ENCODE measurements around the gene NDUFS1.
"Not testable (repeated sequence)": the region's sequence is repeated elsewhere in the genome, so short reads cannot be mapped to it uniquely, and the experiment has no call there.

The NDUFS1 gene

DNA sequence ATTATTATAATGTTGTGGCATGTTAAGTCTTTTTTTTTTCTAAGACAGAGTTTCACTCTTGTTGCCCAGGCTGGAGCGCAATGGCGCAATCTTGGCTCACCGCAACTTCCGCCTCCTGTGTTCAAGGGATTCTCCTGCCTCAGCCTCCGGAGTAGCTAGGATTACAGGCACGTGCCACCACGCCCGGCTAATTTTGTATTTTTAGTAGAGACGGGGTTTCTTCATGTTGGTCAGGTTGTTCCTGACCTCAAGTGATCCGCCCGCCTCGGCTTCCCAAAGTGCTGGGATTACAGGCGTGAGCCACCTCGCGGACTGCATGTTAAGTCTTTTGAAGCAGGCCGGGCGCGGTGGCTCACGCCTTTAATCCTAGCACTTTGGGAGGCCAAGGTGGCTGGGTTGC lies 60.4 kb downstream of the NDUFS1 start:
- not testable (repeated sequence) for H3K36me3 Mint-ChIP-seq; DNase-seq; H3K27me3 Mint-ChIP-seq; ATAC-seq (replicated peaks); H3K4me1 Mint-ChIP-seq; H3K4me3 Mint-ChIP-seq; H3K27ac Mint-ChIP-seq; H3K9me3 Mint-ChIP-seq

- Mint-ChIP-seq H3K4me1 (no peaks in the 10 kb centered on the region), H3K4me3 (no peak overlapping the region), H3K9me3 (no peaks in the 10 kb centered on the region), H3K27ac (no peak overlapping the region), H3K36me3 (peaks cover 0 to 3% of the 10 kb centered on the region in 2 donors), H3K27me3 (no peaks in the 10 kb centered on the region)
- no peak for ATAC-seq (replicated peaks)
- no peak for DNase-seq
Measured at GRCh38 chr2:206098471-206098870, 60.8 kb downstream of the NDUFS1 start.

GRCh38 chr2:206096876-206097275 lies 62.4 kb downstream of the NDUFS1 start:
- DNase-seq (no peak), ATAC-seq (replicated peaks) (peak in 1 of 2 donors; percentile 33)
- Mint-ChIP-seq H3K27ac (no peak overlapping the region), H3K36me3 (peaks cover 2 to 3% of the 10 kb centered on the region in 2 donors), H3K4me1 (peaks cover 0 to 7% of the 10 kb centered on the region in 2 donors), H3K9me3 (no peaks in the 10 kb centered on the region), H3K4me3 (no peak overlapping the region), H3K27me3 (no peaks in the 10 kb centered on the region)

DNA sequence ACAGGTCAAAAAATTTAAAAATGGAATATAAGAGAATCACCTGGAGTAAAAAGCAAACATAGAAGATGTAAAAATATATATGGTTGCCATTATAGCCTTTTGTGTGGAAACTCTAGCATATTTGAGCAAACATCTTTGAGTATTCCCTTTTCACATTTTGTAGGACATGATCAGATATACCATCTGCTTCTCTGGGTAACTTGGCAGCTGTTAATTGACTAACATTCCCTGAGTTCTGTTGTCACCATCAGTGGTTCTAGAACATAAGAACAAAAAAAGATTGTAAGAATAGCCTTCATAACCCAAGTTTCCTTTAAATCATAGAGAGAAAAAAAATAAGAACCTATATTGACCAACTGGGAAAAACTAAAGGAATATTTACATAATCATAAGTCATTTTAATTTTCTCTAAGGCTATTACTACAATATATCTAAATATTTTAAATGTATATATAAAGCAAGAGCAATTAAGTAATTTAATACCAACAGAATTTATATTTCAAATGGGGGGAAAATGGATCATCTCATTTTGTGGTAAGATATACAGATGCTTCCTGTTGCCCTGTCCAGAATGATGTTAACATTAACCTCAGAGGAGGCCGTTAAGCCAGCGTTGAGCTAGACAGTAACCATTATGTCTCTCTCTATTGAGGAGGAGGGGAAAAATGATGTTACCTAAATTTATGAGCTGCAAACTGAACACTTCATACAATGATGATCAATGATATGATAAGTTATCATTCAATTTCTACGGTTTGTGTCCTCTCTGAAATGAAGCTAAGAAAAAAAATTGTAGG lies 63.5 kb downstream of the NDUFS1 start:
- peaks cover 2 to 3% of the 10 kb centered on the region in 2 donors for H3K36me3 Mint-ChIP-seq
- ATAC-seq (replicated peaks) (no peak), DNase-seq (no peak)
- H3K4me3 Mint-ChIP-seq: no peak overlapping the region
- H3K9me3 Mint-ChIP-seq: no peaks in the 10 kb centered on the region
- no peaks in the 10 kb centered on the region for H3K27me3 Mint-ChIP-seq
- no peak overlapping the region for H3K27ac Mint-ChIP-seq
- peaks cover 0 to 10% of the 10 kb centered on the region in 2 donors for H3K4me1 Mint-ChIP-seq

GRCh38 chr2:206092297-206092696 lies 66.9 kb downstream of the NDUFS1 start:
- H3K27ac Mint-ChIP-seq: no peak overlapping the region
- no peak overlapping the region for H3K4me3 Mint-ChIP-seq
- no peaks in the 10 kb centered on the region for H3K27me3 Mint-ChIP-seq
- DNase-seq (no peak), ATAC-seq (replicated peaks) (no peak)
- peaks cover 0 to 5% of the 10 kb centered on the region in 2 donors for H3K36me3 Mint-ChIP-seq
- no peaks in the 10 kb centered on the region for H3K9me3 Mint-ChIP-seq
- H3K4me1 Mint-ChIP-seq: peaks cover 0 to 10% of the 10 kb centered on the region in 2 donors

GRCh38 chr2:206088248-206088647 lies 71.0 kb downstream of the NDUFS1 start:
- Mint-ChIP-seq H3K9me3 (no peaks in the 10 kb centered on the region), H3K36me3 (peaks cover 9 to 11% of the 10 kb centered on the region in 2 donors), H3K4me3 (no peak overlapping the region), H3K4me1 (peaks cover 13 to 31% of the 10 kb centered on the region in 2 donors), H3K27ac (no peak overlapping the region), H3K27me3 (no peaks in the 10 kb centered on the region)
- ATAC-seq (replicated peaks) (no peak), DNase-seq (no peak)

DNA sequence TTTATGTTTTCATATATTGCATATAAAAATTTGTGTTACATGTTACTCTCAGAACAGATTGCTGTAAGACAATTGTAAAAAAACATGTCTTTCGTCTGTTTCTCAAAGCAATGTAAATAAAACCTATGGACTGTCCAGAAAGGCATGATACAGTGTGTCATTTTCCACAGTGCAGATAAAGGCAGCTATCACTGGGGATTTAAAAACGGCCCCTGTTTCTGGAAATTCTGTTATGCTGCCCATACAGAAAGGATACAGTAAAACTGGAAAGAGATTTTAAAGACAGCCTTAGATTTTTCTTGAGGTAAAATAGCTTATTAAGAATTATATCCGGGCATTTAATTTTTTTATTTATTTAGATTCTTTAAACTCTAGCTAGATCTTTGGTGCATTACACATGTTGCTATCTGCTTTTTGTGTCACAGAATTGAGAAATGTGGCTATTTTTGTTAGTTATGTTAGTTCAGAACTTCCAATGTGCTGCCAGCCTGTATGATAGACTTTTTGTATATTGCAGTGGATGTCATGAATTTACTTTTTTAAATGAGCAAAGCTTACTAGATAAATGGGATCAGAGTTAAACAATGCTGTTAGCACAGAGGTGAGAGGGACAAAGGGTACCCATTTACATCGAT lies 72.4 kb downstream of the NDUFS1 start:
- peak overlapping the region; percentile 93 for H3K27ac Mint-ChIP-seq
- no peaks in the 10 kb centered on the region for H3K27me3 Mint-ChIP-seq
- peaks cover 9% of the 10 kb centered on the region in 2 donors for H3K36me3 Mint-ChIP-seq
- H3K4me1 Mint-ChIP-seq: peaks cover 15 to 27% of the 10 kb centered on the region in 2 donors
- no peaks in the 10 kb centered on the region for H3K9me3 Mint-ChIP-seq
- no peak for DNase-seq
- ATAC-seq (replicated peaks): no peak
- peak overlapping the region; percentile 85 to 100 for H3K4me3 Mint-ChIP-seq

GRCh38 chr2:206085742-206086445 lies 73.3 kb downstream of the NDUFS1 start, which contains the start of gene INO80D:
INO80D (minus strand) TSS chr2:206086174; CDS start chr2:206063016, 23,158 bp downstream.
- ATAC-seq (replicated peaks): peak; percentile 93 to 95
- H3K36me3 Mint-ChIP-seq: peaks cover 9% of the 10 kb centered on the region in 2 donors
- peak within 1 kb of the TSS; percentile 100 for H3K4me3 Mint-ChIP-seq

GRCh38 chr2:206084870-206085741 lies 74.1 kb downstream of the NDUFS1 start:
- Mint-ChIP-seq H3K9me3 (no peaks in the 10 kb centered on the region), H3K4me3 (peak overlapping the region; percentile 100), H3K36me3 (peaks cover 7 to 9% of the 10 kb centered on the region in 2 donors), H3K27me3 (no peaks in the 10 kb centered on the region), H3K27ac (peak overlapping the region; percentile 100), H3K4me1 (peaks cover 16 to 37% of the 10 kb centered on the region in 2 donors)
- DNase-seq (peak; percentile 34), ATAC-seq (replicated peaks) (peak; percentile 42 to 51)

More at GRCh38 chr2:206085742-206086445, 73.3 kb downstream of the NDUFS1 start, which contains the start of gene INO80D:
- Mint-ChIP-seq H3K4me1 (peaks cover 15 to 33% of the 10 kb centered on the region in 2 donors), H3K27ac (peak within 1 kb of the TSS; percentile 100), H3K27me3 (no peaks in the 10 kb centered on the region), H3K9me3 (no peaks in the 10 kb centered on the region)
- peak; percentile 82 for DNase-seq

DNA sequence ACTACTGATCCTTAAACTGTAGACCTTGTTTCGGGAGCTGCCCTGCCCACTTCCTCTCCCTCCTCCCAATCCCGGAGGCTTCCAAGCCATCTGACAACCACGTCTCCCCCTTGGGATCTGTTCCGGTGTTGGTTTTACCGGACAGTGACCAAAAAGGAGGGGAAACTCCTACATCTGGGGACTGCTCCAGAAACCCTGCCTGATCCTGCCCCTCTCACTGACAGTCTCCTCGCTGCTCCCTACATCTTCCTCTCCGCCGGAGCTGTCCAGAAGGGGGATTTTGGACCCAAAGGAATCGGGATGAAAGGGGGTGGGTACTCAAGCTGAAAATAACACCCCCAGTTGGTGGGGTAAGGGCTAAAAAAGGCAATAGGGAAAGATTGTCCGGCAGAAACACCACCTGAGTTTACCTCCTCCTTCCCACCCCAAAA lies 74.8 kb downstream of the NDUFS1 start:
- Mint-ChIP-seq H3K36me3 (peaks cover 7 to 12% of the 10 kb centered on the region in 2 donors), H3K27me3 (no peaks in the 10 kb centered on the region), H3K9me3 (no peaks in the 10 kb centered on the region), H3K27ac (peak overlapping the region; percentile 92), H3K4me1 (peaks cover 22 to 43% of the 10 kb centered on the region in 2 donors), H3K4me3 (peak overlapping the region; percentile 90 to 96)
- DNase-seq (no peak), ATAC-seq (replicated peaks) (no peak)

DNA sequence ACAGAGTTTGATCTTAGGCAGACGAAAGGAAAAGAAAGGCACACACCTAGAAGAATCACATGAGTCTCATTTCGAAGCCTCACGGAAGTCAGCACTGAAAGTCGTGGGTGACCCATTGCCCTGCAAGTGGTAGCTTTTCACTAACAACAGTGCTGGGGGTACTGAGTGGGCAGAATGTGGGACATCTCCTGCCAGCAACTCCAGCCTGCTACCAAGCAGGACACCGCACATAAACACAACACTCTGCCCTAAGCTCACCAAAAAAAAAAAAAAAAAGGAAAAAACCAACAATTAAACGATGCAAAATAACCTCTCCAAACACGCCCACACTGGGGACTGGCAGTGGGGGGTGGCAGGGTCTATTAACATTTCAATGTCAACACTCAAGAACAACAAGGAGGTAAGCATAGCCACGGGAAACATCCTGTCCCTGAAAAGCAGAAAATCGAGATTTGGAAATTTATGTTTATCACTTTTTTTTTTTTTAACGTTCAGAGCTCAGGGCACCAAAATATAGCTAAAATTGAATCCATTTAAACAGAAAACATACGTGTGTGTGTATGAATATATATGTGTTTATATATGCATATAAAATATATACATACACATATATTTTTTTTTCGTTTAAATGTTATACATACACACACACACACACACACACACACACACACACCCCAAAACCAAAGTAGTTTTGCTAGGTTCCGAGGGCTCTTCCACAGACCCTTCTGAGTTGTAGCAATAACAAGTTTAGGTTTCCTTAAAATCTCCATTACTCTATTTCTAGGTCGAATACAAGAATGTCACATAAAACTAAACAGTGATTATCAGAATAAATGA lies 75.4 kb downstream of the NDUFS1 start:
- Mint-ChIP-seq H3K36me3 (peaks cover 7 to 14% of the 10 kb centered on the region in 2 donors), H3K27ac (peak overlapping the region; percentile 92), H3K27me3 (no peaks in the 10 kb centered on the region), H3K9me3 (no peaks in the 10 kb centered on the region), H3K4me1 (peaks cover 24 to 47% of the 10 kb centered on the region in 2 donors), H3K4me3 (peak overlapping the region; percentile 90 to 96)
- ATAC-seq (replicated peaks): no peak
- no peak for DNase-seq

GRCh38 chr2:206082298-206082843 lies 76.9 kb downstream of the NDUFS1 start:
- no peaks in the 10 kb centered on the region for H3K9me3 Mint-ChIP-seq
- H3K4me3 Mint-ChIP-seq: no peak overlapping the region
- H3K36me3 Mint-ChIP-seq: peaks cover 7 to 14% of the 10 kb centered on the region in 2 donors
- no peaks in the 10 kb centered on the region for H3K27me3 Mint-ChIP-seq
- ATAC-seq (replicated peaks) (no peak), DNase-seq (no peak)
- no peak overlapping the region for H3K27ac Mint-ChIP-seq
- H3K4me1 Mint-ChIP-seq: peaks cover 28 to 52% of the 10 kb centered on the region in 2 donors

All from stimulated activated naive B cell treated with anti-CD40 and anti-IgM and Interleukin-4, amounts not matched to agents 10 μg/mL and 1 μg/mL and 100 μg/mL, for 72 hours (primary cell).